Bronchial epithelial cell (primary cell): ENCODE results near the gene CCR9. TPM values are rescaled to one million over a fixed set of nuclear protein-coding genes. Genes with fewer than 3 reads are reported as not detected.
A peak's percentile ranks its signal among the peaks of the same experiment; 100 is the strongest.

Experiments used
- DNase-seq: peaks from one replicate; pipeline ENCODE4 v3.0.0-alpha.2; 2010; ENCODE audit warnings: low read depth
- FAIRE-seq: peaks from 2 replicates; lab custom pipeline; 2011; peaks lifted over from hg19 to GRCh38; lab: Jason Lieb, UNC
- H3K27me3 ChIP-seq: 2 replicates; pipeline ENCODE4 v1.5.1; 2011; ENCODE audit warnings: low read length; ENCODE audit not compliant: control insufficient read depth, insufficient read depth
- H3K36me3 ChIP-seq: 2 replicates; pipeline ENCODE4 v1.5.1; 2011; ENCODE audit warnings: low read length; ENCODE audit not compliant: control insufficient read depth, insufficient read depth
- H3K4me3 ChIP-seq: 2 replicates; pipeline ENCODE4 v1.5.1; 2011; ENCODE audit warnings: mild to moderate bottlenecking, low read depth, low read length, control low read depth
- total RNA-seq: library from RNA; depleted of rRNA; stranded (reverse); fragments of >200 nt; gene quantifications from 2 replicates; pipeline ENCODE4 v1.2.1, GENCODE V29; 2014
- TF ChIP-seq, protein P1 (sequence below): IDR thresholded peaks from 2 replicates; pipeline ENCODE4 v1.5.1; 2011; ENCODE audit warnings: mild to moderate bottlenecking, moderate library complexity, low read length, control low read depth, inconsistent platforms; ENCODE audit not compliant: insufficient read depth, severe bottlenecking

The CCR9 gene
- total RNA-seq, 1 donor from 2014 or later: not detected

DNA sequence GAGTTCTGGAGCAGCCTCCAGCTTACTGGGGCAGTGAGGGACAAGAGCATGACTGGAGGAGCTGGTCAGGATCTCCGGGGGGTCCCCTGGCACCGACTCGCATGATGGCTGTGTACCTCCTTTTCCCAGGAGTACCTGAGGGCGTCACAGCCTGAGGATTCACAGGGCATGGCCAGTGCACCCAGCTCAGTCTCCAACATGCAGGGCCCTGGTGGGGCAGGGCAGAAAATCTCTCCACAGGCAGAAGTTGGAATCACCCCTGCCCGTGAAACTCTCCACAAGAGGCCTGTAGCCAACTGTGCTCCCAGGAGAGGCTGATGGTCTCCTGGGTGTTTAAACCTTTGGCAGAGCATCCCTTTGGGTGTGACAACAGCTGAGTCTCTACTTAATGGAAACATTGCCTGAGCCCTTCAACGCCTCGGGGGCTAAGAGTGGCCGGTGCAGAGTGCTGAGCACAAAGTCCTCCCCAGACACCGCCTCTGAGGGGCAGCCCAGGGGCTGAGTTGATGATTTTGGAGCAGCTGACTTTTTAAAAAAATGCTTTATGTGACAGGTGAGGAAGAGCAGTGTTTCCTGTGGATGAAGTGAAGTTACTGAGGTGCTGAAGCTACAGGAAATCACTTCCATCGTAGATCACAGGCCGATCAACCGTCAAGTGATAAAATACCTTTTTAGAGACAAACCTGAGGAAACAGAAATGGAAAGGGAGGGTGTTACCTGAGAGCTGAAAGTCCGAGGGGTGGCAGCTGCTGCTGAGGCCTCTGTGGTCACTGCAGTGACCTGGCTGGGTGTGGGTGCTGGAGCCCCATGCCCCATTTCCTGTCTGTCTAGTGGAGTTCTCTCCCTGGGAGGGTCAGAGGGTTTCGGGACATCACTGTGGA, 35.1 kb downstream of the CCR9 start:
- Histone ChIP-seq H3K4me3 (no peak overlapping the region), H3K27me3 (no peaks in the 10 kb centered on the region), H3K36me3 (no peaks in the 10 kb centered on the region)
- DNase-seq (no peak), FAIRE-seq (no peak)
- TF ChIP-seq, protein P1, sequence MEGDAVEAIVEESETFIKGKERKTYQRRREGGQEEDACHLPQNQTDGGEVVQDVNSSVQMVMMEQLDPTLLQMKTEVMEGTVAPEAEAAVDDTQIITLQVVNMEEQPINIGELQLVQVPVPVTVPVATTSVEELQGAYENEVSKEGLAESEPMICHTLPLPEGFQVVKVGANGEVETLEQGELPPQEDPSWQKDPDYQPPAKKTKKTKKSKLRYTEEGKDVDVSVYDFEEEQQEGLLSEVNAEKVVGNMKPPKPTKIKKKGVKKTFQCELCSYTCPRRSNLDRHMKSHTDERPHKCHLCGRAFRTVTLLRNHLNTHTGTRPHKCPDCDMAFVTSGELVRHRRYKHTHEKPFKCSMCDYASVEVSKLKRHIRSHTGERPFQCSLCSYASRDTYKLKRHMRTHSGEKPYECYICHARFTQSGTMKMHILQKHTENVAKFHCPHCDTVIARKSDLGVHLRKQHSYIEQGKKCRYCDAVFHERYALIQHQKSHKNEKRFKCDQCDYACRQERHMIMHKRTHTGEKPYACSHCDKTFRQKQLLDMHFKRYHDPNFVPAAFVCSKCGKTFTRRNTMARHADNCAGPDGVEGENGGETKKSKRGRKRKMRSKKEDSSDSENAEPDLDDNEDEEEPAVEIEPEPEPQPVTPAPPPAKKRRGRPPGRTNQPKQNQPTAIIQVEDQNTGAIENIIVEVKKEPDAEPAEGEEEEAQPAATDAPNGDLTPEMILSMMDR: no peak

DNA sequence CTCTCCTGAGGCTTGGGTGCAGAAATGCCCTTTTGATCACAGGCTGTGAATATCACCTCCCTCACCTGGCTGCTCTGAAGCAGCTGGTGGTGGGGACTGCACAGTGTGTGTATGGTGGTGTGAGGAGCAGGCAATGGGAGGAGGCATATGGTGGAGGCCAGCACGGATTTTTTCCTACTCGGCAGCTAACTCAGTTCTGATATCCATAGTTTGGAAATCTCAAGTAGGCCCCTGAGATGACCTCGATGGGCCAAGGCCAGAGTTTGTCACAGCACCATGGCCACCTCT, 35.6 kb downstream of the CCR9 start:
- DNase-seq: no peak
- FAIRE-seq: no peak

DNA sequence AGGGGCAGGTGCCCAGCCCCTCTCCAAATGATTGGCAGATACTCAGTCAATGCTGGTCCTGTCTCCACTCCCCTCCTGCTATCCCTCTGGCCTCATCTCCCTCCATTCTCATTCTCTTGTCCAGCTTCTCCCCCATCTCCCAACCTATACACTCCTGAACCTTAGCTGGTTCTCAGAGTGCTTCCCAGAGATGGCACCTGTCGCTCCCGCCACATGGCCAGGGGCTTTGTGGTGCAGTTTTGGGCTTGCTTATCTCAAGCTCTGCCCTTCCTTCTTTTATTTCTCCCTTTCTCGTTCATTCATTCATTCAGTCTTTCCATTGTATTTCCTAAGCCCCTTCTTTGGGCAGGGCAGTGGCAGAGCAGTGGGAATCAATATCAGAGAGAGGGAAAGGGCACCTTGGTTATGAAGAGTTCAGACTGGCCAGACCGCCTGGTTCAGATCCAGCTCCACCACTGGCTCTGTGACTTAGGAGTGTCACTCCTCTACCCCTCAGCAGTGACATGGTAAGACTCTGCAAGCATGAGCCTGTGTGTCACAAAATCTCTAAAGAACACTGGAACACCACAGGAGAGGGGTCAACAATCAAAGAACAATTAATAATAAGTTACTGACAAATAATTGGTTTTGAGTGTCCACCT, 36.7 kb downstream of the CCR9 start:
- H3K36me3 ChIP-seq: peaks cover 5% of the 10 kb centered on the region
- no peaks in the 10 kb centered on the region for H3K27me3 ChIP-seq
- TF ChIP-seq, protein P1: no peak
- DNase-seq: no peak
- H3K4me3 ChIP-seq: no peak overlapping the region
- FAIRE-seq: no peak

More for the DNA sequence above, 35.6 kb downstream of the CCR9 start:
- no peaks in the 10 kb centered on the region for H3K36me3 ChIP-seq
- H3K4me3 ChIP-seq: no peak overlapping the region
- TF ChIP-seq, protein P1: no peak
- no peaks in the 10 kb centered on the region for H3K27me3 ChIP-seq

DNA sequence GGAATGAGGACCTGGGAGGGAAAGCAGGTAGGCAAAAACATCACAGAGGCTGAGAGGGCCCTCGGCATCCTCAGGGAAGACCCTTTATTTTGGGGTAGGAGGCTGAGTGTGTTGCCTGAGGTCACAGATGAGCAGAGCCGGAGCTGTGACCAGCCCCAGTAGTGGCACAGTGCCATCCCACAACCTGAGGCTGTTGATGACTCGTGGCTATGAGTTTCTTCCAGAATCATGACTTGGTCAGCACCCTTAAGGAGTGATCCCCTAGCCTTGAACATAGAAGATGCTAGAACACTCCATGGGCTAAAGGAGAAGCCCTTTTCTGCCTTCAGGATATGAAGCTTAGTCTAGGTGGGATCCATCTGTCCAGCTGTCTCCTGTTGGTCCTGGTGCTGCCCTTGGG, 37.4 kb downstream of the CCR9 start:
- H3K36me3 ChIP-seq: peaks cover 8% of the 10 kb centered on the region
- DNase-seq (peak; percentile 55), FAIRE-seq (no peak)

DNA sequence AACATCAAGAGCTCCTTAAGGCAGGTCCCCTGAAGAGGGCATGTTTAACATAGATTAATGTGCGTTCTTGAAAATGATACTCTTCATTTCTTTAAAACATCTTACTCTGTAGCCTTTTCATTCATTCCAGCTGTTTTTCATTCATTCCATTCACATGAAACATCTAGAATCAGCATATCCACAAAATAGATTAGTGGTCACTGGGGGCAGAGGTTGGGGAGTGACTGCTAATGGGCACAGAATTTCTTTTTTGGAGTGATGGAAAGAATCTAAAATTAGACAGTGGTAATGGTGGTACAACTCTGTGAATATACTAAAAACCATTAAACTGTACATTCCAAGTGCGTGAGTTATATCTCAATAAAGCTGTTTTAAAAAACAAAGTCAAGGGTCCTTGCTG, 41.5 kb downstream of the CCR9 start:
- TF ChIP-seq, protein P1: no peak
- no peaks in the 10 kb centered on the region for H3K27me3 ChIP-seq
- no peak overlapping the region for H3K4me3 ChIP-seq
- FAIRE-seq (no peak), DNase-seq (no peak)
- H3K36me3 ChIP-seq: peaks cover 18% of the 10 kb centered on the region

More for the DNA sequence above, 37.4 kb downstream of the CCR9 start:
- TF ChIP-seq, protein P1: no peak
- no peaks in the 10 kb centered on the region for H3K27me3 ChIP-seq
- H3K4me3 ChIP-seq: no peak overlapping the region
